GM19193 (cell line): ENCODE measurements around the gene CARD11.
A peak's percentile ranks its signal among the peaks of the same experiment; 100 is the strongest.

Source experiments
- POLR2A ChIP-seq: IDR thresholded peaks from 4 replicates; pipeline ENCODE4 v1.6.1; 2011; ENCODE audit not compliant: insufficient read depth, insufficient read length; ENCODE audit errors: extremely low read depth

CARD11 gene

GRCh38 chr7:2982831-2983230 lies 60.8 kb downstream of the CARD11 start:
- no peak for TF ChIP-seq POLR2A

- TF ChIP-seq POLR2A: no peak
Observed at GRCh38 chr7:2982401-2982800, 61.3 kb downstream of the CARD11 start.

GRCh38 chr7:2981103-2981480 lies 62.6 kb downstream of the CARD11 start:
- TF ChIP-seq POLR2A: no peak

DNA sequence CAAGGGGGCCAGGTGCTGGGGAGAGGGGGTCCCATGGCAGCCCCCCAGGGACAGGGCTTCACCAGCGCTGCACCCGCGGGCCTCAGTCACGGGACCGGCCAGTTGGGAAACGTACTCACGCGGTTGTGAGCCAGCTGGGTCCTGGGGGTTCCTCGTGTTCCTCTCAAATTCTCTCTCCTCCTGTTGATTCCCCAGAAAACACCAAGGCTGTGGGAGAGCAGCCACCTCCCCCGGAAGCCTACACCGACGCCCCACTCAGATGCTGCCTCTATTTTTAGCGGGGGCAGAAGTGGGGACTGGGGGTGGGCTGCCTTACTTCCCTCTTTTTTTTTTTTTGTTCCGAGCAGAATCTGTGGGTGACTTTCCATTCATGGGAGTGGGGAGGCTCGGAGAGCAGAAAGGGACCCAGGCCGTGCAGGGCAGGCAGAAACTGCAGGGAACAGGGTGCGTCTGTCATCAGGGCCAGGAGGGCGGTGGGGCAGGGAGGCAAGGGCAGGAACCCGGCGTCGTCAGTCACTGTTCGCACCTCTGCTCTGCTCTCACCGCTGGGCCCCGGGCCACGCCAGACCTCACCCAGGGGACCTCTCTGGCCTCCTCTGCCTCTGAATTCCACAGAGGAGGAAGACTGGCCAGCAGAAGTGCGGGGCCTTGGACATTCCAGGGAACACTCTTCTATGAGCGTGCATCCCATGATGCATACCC lies 63.1 kb downstream of the CARD11 start:
- TF ChIP-seq POLR2A: no peak

- TF ChIP-seq POLR2A: no peak
Observed at GRCh38 chr7:2979951-2980350, 63.7 kb downstream of the CARD11 start.

DNA sequence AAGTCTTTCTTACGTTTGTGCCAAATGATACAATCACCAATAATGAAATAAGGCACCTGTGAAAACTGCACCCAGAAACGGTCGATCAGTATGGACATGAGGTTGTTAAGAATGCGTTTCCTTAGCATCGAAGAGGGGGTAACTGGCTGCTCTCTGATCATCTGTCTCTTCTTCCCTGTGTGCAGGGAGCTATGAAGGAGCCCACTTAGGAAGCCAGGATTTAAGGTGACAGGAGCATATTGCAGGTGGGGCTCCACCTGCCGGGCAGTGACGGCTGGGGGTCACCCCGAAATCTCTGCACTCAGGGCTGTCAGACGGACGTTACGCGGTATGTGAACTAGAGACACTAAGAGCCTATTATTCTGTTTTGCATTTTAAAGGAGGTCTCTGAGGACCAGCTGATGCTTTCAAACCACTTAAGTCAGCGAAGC lies 64.5 kb downstream of the CARD11 start:
- TF ChIP-seq POLR2A: peak; percentile 42

DNA sequence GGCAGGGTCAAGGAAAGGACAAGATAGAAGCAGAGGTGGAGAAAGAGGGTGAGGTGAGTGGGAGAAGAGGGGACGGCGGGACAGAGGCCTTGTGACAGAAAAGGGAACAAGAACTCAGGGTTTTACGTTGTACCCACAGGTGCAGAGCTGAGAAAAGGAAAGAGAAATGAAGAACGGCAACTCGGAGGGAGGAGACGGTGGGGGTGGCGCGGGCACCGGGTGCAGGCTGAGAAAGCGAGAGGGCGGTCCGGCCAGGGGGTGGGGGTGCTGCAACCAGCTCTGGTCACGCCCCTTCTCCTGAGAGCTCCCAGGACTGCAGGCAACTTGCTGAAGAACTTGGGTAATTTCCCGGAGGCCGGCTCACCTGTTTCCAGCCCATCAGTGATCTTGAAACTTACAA lies 65.3 kb downstream of the CARD11 start:
- TF ChIP-seq POLR2A: no peak

DNA sequence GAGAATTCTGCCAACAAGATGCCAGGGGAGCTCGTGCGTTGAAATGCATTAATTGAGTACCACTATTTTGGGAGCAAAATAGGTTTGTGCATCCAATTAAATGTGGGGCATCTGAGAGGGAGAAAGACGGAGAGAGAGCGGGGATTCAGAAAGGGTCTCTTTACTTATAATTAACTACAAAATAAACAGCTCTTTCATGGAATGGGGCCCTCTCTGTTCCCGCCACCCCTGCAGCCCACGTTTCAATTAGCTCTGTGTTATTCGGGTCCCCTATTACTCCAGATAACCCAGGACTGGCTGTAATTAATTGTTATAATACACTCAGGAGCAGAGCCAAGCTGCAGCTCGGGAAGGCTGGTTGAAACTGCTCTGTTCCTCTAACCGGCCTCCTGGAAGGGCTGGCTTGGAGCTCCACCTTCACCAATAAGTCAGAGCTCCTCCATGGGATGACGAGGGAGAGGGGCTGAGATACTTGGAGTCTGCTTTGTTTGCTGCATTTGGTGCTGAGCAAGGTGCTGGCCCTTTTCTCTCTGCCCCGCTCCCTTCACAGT lies 67.8 kb downstream of the CARD11 start:
- no peak for TF ChIP-seq POLR2A

GRCh38 chr7:2974093-2974819 lies 69.4 kb downstream of the CARD11 start:
- no peak for TF ChIP-seq POLR2A

GRCh38 chr7:2972835-2973161 lies 70.9 kb downstream of the CARD11 start:
- TF ChIP-seq POLR2A: no peak

DNA sequence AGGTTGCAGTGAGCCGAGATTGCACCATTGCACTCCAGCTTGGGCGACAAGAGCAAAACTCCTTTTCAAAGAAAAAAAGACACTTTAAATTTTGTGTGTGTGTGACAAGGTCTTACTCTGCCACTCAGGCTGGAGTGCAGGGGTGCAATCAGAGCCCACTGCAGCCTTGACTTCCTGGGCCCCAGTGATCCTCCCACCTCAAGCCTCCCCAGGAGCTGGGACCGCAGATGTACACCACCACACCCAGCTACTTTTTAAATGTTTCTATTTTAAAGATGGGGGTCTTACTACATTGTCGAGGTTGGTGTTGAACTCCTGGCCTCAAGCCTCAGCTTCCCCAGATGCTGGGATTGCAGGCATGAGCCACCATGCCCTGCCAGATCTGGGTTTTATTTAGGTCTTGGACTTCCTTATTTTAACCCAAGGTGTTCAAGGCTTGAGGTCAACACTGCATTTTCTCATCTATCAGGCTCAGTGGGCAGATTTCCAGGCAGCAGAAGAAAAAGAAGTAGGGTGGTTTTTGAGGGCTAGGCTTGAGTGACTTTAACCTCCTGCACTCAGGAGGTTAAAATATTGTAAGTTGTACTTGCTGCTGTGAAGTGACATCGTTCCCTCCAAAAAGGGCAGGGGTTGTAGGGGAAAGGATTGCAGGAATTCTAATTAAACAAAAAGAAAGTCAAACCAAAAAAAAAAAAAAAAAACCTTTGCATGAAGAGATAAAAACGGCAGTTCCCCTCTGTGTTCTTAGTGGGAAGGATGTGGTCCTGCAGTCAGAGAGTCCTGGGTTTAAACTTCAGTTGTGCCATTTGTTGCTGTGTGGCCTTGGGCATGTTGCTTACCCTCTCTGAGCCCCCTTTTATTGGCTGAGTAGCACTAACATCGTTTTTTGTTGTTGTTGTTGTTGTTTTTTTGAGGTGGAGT lies 71.5 kb downstream of the CARD11 start:
- TF ChIP-seq POLR2A: no peak

- no peak for TF ChIP-seq POLR2A
Observed at GRCh38 chr7:2970861-2971260, 72.8 kb downstream of the CARD11 start.

GRCh38 chr7:2970307-2970664 lies 73.4 kb downstream of the CARD11 start:
- TF ChIP-seq POLR2A: no peak

DNA sequence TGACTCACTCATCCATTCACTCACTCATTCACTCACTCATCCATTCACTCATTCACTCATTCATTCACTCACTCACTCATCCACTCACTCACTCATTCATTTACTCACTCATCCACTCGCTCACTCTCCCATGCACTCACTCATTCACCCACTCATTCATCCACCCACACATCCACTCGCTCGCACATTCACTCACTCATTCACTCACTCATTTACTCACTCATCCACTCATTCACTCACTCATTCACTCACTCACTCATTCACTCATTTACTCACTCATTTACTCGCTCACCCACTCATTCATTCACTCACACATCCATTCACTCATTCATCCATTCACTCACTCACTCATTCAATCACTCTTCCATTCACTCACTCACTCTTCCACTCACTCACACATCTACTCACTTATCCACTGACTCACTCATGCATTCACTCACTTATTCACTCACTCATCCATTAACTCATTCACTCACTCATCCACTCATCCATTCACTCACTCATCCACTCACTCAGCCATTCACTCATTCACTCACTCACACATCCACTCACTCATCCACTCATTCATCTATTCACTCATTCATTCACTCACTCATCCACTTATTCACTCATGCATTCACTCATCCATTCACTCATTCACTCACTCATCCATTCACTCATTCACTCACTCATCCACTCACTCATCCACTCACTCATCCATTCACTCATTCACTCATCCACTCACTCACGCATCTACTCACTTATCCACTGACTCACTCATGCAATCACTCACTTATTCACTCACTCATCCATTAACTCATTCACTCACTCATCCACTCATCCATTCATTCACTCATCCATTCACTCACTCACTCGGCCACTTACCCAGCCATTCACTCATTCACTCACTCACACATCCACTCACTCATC lies 74.0 kb downstream of the CARD11 start:
- no peak for TF ChIP-seq POLR2A
